ENCODE data around the gene AOPEP. TPM values are rescaled to one million over a fixed set of nuclear protein-coding genes. Genes with fewer than 3 reads are reported as not detected.
A peak's percentile ranks its signal among the peaks of the same experiment; 100 is the strongest.

AOPEP gene
- total and polyA plus RNA-seq, 2 donors (not counting 3 experiments of a cell fraction or from before 2014, with no cell fraction given): 20.2 to 41.6 TPM

- FAIRE-seq (no peak), DNase-seq (ENCODE audit: low read depth, low spot score) (peak; percentile 38)
Measured at GRCh38 chr9:94812343-94812742, 85.8 kb downstream of the AOPEP start.

More at GRCh38 chr9:94812343-94812742, 85.8 kb downstream of the AOPEP start:
- intact Hi-C loops (cut with micrococcal nuclease) (no loop called here), dilution Hi-C loops (cut with MboI; ENCODE audit: extremely low pct_ligation_motif_present, low sequenced_read_pairs) (no loop called here)
- no TSS peak for BruUV-seq (replicated peaks)
- peaks cover 0 to 2% of the 10 kb centered on the region in 2 experiments for H3K36me3 ChIP-seq (ENCODE audit: control insufficient read depth in 2 of 2, extremely low read depth in 1 of 2, insufficient read depth in 2 of 2, low read length in 2 of 2)
- no peaks in the 10 kb centered on the region for H4K20me1 ChIP-seq (replicated peaks; ENCODE audit: control insufficient read depth, extremely low read depth, insufficient read depth, low read length)
- H3K9me1 ChIP-seq (replicated peaks; ENCODE audit: control insufficient read depth, extremely low read depth, insufficient read depth, low read length): no peaks in the 10 kb centered on the region
- CTCF ChIA-PET: interaction anchor here (0.9 kb wide), 2 partner anchors 12 to 212 kb away, joined by 3 read pairs; no protein-coding TSS in a partner anchor
- no peak overlapping the region for H3K9ac ChIP-seq (replicated peaks; ENCODE audit: extremely low read depth, insufficient read depth, low read length)
- H2AFZ ChIP-seq (ENCODE audit: low read depth, low read length): no peak overlapping the region
- TF ChIP-seq JUN (IDR thresholded peaks at IDR 0.05; ENCODE audit: borderline replicate concordance, insufficient read depth, insufficient read length, low read depth) (no peak), EZH2 (IDR thresholded peaks at IDR 0.05; ENCODE audit: borderline replicate concordance, low read depth, low read length, severe bottlenecking) (no peak), POLR2AphosphoS5 (IDR thresholded peaks at IDR 0.05; ENCODE audit: insufficient read depth, low read depth, low read length) (no peak), CTCF (IDR thresholded peaks at IDR 0.05; ENCODE audit: extremely low read depth in 1 of 2, insufficient read depth in 1 of 2, low read depth in 1 of 2, low read length in 2 of 2) (no peak), MAX (IDR thresholded peaks at IDR 0.05; ENCODE audit: insufficient read depth, insufficient read length) (no peak), FOS (IDR thresholded peaks at IDR 0.05; ENCODE audit: borderline replicate concordance, insufficient read depth, low read length) (no peak), GATA2 (IDR thresholded peaks at IDR 0.05; ENCODE audit: insufficient read depth, insufficient read length, low read depth, low read length) (no peak), MYC (IDR thresholded peaks at IDR 0.05; ENCODE audit: low read depth, low read length) (no peak), POLR2A (IDR thresholded peaks at IDR 0.05; ENCODE audit: low read depth, low read length) (no peak)
- H3K27ac ChIP-seq (ENCODE audit: insufficient read depth, low read depth, low read length): no peak overlapping the region
- H3K4me2 ChIP-seq (ENCODE audit: insufficient read depth, low read length): no peak overlapping the region
- no peaks in the 10 kb centered on the region for H3K9me3 ChIP-seq (replicated peaks; ENCODE audit: control insufficient read depth, insufficient read depth, low read length)
- H3K79me2 ChIP-seq (ENCODE audit: control insufficient read depth, insufficient read depth, low read length): no peaks in the 10 kb centered on the region
- no peak overlapping the region for H3K4me3 ChIP-seq (replicated peaks in 1 of 3; ENCODE audit: insufficient read depth in 1 of 3, low read depth in 1 of 3, low read length in 3 of 3)
- POLR2A ChIA-PET: interaction anchor here (0.7 kb wide), 1 partner anchor 88 kb away, joined by 3 read pairs; no protein-coding TSS in a partner anchor
- no peaks in the 10 kb centered on the region for H3K4me1 ChIP-seq (ENCODE audit: control insufficient read depth, extremely low read depth, insufficient read depth, low read length)
- H3K27me3 ChIP-seq (ENCODE audit: control insufficient read depth in 2 of 2, insufficient read depth in 2 of 2, low read length in 2 of 2): no peaks in the 10 kb centered on the region

Data from endothelial cell of umbilical vein (primary cell).